ES-I3 (cell line): ENCODE measurements around the gene ZC3H12A.
"Not testable (repeated sequence)": the region's sequence is repeated elsewhere in the genome, so short reads cannot be mapped to it uniquely, and the experiment has no call there.

Source experiments
- H3K36me3 ChIP-seq: 2 replicates; pipeline ENCODE4 v1.6.1; 2013; ENCODE audit warnings: mild to moderate bottlenecking, low read length, control low read depth, moderate library complexity; ENCODE audit not compliant: insufficient read depth
- H3K4me1 ChIP-seq: 2 replicates; pipeline ENCODE4 v1.6.1; 2013; ENCODE audit warnings: mild to moderate bottlenecking, control low read depth, low read length; ENCODE audit not compliant: insufficient read depth
- H3K9ac ChIP-seq: 2 replicates; pipeline ENCODE4 v1.6.1; 2013; ENCODE audit warnings: low read depth, mild to moderate bottlenecking, low read length, moderate library complexity
- H3K9me3 ChIP-seq: 2 replicates; pipeline ENCODE4 v1.6.1; 2013; ENCODE audit warnings: mild to moderate bottlenecking, low read length, moderate library complexity; ENCODE audit not compliant: control insufficient read depth, insufficient read depth

ZC3H12A gene

DNA sequence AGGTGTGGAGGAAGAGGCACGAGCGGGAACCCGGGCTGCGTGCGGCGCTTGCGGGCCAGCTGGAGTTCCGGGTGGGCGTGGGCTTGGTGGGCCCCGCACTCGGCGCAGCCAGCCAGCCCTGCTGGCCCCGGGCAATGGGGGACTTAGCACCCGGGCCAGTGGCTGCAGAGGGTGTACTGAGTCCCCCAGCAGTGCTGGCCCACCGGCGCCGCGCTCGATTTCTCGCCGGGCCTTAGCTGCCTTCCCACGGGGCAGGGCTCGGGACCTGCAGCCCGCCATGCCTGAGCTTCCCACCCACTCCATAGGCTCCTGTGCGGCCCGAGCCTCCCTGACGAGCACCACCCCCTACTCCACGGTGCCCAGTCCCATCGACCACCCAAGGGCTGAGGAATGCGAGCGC, 43.9 kb downstream of the ZC3H12A start:
- not testable (repeated sequence) for H3K4me1 ChIP-seq, H3K9me3 ChIP-seq, H3K36me3 ChIP-seq, H3K9ac ChIP-seq

DNA sequence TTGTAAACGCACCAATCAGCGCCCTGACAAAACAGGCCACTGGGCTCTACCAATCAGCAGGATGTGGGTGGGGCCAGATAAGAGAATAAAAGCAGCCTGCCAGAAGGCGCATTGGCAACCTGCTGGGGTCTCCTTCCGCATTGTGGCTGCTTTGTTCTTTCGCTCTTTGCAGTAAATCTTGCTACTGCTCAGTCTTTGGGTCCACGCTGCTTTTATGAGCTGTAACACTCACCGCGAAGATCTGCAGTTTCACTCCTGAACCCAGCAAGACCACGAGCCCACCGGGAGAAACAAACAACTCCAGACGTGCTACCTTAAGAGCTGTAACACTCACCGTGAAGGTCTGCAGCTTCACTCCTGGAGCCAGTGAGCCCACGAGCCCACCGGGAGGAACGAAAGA, 44.5 kb downstream of the ZC3H12A start:
- H3K9me3 ChIP-seq, H3K9ac ChIP-seq, H3K4me1 ChIP-seq, H3K36me3 ChIP-seq: not testable (repeated sequence)

DNA sequence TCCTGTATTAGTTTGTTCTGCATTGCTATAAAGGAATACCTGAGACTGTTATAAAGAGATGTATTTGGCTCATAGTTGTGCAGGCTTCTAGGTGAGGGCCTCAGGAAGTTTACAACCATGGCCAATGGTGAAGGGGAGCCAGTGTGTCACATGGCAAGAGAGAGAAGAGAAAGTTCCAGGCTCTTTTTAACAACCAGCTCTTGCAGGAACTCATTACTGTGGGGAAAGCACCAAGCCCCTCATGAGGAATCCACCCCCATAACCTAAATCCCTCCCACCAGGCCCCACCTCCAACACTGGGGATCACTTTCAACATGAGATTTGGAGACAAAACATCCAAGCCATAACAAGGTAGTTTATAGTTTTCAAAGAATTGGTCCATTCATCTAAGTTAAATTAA, 45.2 kb downstream of the ZC3H12A start:
- no peaks in the 10 kb centered on the region for H3K9me3 ChIP-seq
- no peaks in the 10 kb centered on the region; the same call in 1 of the 2 replicates for H3K4me1 ChIP-seq
- H3K36me3 ChIP-seq = no peaks in the 10 kb centered on the region
- H3K9ac ChIP-seq = no peak overlapping the region; the same call in 1 of the 2 replicates

DNA sequence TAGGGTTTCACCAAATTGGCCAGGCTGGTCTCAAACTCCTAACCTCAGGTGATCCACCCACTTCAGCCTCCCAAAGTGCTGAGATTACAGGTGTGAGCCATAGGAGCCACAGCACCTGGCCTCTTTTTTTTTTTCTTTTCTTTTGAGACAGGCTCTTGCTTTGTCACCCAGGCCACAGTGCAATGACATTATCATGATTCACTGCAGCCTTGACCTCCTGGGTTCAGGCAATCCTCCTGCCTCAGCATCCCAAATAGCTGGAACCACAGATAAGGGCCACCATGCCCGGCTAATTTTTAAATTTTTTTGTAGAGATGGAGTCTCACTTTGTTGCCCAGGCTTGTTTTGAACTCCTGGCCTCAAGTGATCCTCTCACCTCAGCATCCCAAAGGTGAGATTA, 55.5 kb downstream of the ZC3H12A start:
- H3K9me3 ChIP-seq = not testable (repeated sequence)

DNA sequence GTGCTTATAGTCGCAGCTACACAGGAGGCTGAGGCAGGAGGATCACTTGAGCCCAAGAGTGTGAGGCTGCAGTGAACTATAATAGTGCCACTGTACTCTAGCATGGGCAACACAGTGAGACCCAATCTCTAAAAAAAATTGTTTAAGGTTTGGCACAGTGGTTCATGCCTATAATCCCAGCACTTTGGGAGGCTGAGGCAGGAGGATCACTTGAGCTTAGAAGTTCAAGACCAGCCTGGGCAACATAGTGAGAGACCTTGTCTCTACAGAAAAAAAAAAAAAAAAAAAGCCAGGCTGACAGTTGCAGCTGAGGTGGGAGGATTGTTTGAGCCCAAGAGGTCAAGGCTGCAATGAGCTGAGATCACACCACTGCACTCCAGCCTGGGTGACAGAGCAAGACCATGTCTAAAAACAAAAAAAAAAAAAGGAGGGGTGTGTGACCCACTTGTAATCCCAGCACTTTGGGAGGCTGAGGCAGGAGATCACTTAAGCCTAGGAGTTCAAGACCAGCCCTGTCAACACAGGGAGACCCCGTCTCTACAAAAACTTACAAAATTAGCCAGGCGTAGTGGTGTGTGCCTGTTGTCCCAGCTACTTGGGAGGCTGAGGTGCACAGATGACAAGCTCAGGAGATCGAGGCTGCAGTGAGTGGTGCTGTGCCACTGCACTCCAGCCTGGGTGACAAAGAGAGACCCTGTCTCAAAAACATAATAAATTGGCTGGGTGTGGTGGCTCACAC, 58.2 kb downstream of the ZC3H12A start:
- not testable (repeated sequence) for H3K4me1 ChIP-seq, H3K9me3 ChIP-seq, H3K36me3 ChIP-seq, H3K9ac ChIP-seq

More for the DNA sequence above, 55.5 kb downstream of the ZC3H12A start:
- H3K4me1 ChIP-seq, H3K9ac ChIP-seq, H3K36me3 ChIP-seq: not testable (repeated sequence)

DNA sequence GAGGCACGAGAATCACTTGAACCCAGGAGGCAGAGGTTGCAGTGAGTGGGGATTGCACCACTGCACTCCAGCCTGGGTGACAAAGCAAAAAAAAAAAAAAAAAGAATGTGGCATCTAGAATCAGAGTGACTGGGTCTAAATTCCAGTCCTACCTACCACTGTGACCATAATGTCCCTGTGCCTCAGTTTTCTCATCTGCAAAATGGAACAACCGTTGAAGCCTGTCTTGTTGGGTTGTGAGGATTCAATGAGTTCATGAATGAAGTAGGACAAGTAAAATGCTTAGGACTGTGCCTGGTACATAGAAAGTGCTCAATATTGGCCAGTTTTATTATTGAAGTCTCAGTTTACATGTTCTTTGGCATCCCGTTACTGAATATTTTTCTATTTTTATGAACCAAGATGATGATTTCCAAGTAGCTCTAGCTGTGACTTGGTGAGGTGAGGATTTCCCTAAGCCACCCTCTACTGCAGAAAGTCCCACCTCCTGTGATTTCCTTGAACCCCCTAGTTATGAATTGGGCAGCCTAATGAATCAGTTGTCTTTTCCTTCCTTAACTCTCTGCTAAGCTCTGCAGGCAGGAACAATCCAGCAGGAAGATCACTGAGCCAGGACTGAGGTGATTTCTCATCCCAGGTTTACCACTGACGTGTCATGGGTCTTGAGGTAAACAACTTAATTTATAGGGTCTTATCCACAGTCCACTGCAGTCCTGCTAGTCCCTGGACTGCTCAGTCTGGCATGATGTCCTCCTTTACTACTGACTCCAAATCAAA, 59.1 kb downstream of the ZC3H12A start:
- Histone ChIP-seq H3K9ac (no peak overlapping the region), H3K4me1 (no peaks in the 10 kb centered on the region; the same call in 1 of the 2 replicates), H3K9me3 (no peaks in the 10 kb centered on the region), H3K36me3 (peaks cover 14% of the 10 kb centered on the region)
